Panc1 (cell line): ENCODE data around the gene TOPBP1.

Experiments used
- POLR2AphosphoS5 ChIP-seq: IDR thresholded peaks from 2 replicates; pipeline ENCODE4 v1.6.1; 2012; ENCODE audit warnings: mild to moderate bottlenecking, low read depth, low read length, moderate library complexity
- SIN3A ChIP-seq: IDR thresholded peaks from 2 replicates; pipeline ENCODE4 v1.6.1; 2012; ENCODE audit warnings: low read depth, mild to moderate bottlenecking, low read length, moderate library complexity, borderline replicate concordance; ENCODE audit not compliant: insufficient read depth
- TCF7L2 ChIP-seq: IDR thresholded peaks from 2 replicates; pipeline ENCODE4 v1.6.1; 2011; ENCODE audit warnings: mild to moderate bottlenecking, low read depth, low read length, inconsistent platforms
- TF ChIP-seq, protein P1 (sequence below): fragments of 450-650 bp; IDR thresholded peaks from 2 replicates; pipeline ENCODE4 v1.5.1; 2017; ENCODE audit warnings: mild to moderate bottlenecking
- TF ChIP-seq, protein P2 (sequence below), 2 experiments: IDR thresholded peaks; 2 replicates each; pipeline ENCODE4 v1.6.1; 2011 to 2012; ENCODE audit warnings: low read depth in 2 of 2, control low read depth in 1 of 2, low read length in 1 of 2, mild to moderate bottlenecking in 1 of 2, moderate library complexity in 1 of 2; ENCODE audit not compliant: insufficient read depth in 1 of 2

DNA sequence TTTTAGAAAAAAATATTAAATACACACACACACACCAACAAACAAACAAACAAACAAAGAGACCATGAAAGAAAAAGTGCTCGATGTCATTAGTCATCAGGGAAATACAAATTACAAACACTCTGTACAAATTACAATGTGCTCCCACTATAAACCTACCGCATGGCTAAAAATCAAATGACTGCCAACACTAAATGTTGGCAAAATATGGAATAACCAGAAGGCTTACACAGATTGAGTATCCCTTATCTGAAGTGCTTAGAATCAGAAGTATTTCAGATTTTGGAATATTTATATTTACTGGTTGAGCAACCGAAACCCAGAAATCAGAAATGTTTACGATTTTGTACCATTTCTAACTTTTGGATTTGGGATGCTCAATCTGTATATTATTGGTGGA, 54.8 kb downstream of the TOPBP1 start:
- TF ChIP-seq, protein P1, sequence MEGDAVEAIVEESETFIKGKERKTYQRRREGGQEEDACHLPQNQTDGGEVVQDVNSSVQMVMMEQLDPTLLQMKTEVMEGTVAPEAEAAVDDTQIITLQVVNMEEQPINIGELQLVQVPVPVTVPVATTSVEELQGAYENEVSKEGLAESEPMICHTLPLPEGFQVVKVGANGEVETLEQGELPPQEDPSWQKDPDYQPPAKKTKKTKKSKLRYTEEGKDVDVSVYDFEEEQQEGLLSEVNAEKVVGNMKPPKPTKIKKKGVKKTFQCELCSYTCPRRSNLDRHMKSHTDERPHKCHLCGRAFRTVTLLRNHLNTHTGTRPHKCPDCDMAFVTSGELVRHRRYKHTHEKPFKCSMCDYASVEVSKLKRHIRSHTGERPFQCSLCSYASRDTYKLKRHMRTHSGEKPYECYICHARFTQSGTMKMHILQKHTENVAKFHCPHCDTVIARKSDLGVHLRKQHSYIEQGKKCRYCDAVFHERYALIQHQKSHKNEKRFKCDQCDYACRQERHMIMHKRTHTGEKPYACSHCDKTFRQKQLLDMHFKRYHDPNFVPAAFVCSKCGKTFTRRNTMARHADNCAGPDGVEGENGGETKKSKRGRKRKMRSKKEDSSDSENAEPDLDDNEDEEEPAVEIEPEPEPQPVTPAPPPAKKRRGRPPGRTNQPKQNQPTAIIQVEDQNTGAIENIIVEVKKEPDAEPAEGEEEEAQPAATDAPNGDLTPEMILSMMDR: no peak
- TF ChIP-seq, protein P2, sequence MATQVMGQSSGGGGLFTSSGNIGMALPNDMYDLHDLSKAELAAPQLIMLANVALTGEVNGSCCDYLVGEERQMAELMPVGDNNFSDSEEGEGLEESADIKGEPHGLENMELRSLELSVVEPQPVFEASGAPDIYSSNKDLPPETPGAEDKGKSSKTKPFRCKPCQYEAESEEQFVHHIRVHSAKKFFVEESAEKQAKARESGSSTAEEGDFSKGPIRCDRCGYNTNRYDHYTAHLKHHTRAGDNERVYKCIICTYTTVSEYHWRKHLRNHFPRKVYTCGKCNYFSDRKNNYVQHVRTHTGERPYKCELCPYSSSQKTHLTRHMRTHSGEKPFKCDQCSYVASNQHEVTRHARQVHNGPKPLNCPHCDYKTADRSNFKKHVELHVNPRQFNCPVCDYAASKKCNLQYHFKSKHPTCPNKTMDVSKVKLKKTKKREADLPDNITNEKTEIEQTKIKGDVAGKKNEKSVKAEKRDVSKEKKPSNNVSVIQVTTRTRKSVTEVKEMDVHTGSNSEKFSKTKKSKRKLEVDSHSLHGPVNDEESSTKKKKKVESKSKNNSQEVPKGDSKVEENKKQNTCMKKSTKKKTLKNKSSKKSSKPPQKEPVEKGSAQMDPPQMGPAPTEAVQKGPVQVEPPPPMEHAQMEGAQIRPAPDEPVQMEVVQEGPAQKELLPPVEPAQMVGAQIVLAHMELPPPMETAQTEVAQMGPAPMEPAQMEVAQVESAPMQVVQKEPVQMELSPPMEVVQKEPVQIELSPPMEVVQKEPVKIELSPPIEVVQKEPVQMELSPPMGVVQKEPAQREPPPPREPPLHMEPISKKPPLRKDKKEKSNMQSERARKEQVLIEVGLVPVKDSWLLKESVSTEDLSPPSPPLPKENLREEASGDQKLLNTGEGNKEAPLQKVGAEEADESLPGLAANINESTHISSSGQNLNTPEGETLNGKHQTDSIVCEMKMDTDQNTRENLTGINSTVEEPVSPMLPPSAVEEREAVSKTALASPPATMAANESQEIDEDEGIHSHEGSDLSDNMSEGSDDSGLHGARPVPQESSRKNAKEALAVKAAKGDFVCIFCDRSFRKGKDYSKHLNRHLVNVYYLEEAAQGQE (IDR thresholded peaks at IDR 0.05; ENCODE audit: insufficient read depth in 1 of 2, low read depth in 2 of 2, low read length in 1 of 2): no peak
- TF ChIP-seq TCF7L2: no peak
- no peak for TF ChIP-seq POLR2AphosphoS5
- TF ChIP-seq SIN3A: no peak
